ENCODE results near the gene CACNA1A.
"Not testable (repeated sequence)": the region's sequence is repeated elsewhere in the genome, so short reads cannot be mapped to it uniquely, and the experiment has no call there.

DNA sequence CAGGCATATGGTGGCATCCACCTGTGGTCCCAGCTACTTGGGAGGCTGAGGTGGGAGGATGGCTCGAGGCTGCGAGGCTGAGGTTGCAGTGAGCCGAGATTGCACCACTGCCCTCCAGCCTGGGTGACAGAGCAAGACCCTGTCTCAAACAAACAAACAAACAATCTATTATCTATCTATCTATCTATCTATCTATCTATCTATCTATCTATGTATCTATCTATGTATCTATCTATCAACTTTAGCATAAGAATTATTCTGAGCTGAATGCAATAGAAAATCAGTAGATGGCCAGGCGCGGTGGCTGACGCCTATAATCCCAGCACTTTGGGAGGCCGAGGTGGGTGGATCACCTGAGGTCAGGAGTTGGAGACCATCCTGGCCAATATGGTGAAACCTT is 304.2 kb downstream of the CACNA1A start:
- not testable (repeated sequence) for TF ChIP-seq EZH2 (IDR thresholded peaks at IDR 0.05; ENCODE audit: borderline replicate concordance, low read length)
- TF ChIP-seq, protein P1, sequence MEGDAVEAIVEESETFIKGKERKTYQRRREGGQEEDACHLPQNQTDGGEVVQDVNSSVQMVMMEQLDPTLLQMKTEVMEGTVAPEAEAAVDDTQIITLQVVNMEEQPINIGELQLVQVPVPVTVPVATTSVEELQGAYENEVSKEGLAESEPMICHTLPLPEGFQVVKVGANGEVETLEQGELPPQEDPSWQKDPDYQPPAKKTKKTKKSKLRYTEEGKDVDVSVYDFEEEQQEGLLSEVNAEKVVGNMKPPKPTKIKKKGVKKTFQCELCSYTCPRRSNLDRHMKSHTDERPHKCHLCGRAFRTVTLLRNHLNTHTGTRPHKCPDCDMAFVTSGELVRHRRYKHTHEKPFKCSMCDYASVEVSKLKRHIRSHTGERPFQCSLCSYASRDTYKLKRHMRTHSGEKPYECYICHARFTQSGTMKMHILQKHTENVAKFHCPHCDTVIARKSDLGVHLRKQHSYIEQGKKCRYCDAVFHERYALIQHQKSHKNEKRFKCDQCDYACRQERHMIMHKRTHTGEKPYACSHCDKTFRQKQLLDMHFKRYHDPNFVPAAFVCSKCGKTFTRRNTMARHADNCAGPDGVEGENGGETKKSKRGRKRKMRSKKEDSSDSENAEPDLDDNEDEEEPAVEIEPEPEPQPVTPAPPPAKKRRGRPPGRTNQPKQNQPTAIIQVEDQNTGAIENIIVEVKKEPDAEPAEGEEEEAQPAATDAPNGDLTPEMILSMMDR (IDR thresholded peaks at IDR 0.05; ENCODE audit: low read length): not testable (repeated sequence)
